Measurements from ENCODE around the gene SLC20A1.

- TF ChIP-seq POLR2AphosphoS5 (IDR thresholded peaks at IDR 0.05; ENCODE audit: insufficient read depth in 1 of 2, low read depth in 1 of 2) (no peak), CTCF (IDR thresholded peaks at IDR 0.05) (no peak), POLR2A (IDR thresholded peaks at IDR 0.05) (no peak)
Observed at GRCh38 chr2:112671801-112672200, 26.1 kb downstream of the SLC20A1 start.

Measured in vagina (tissue), 2 donors.